OCI-LY1 (cell line): Measurements from ENCODE around the gene CALM3.

ENCODE experiments used
- H2AFZ ChIP-seq: fragments of 200-600 bp; sonication (generic), shearing (Covaris generic); 2 replicates; pipeline ENCODE4 v1.6.0; 2014; ENCODE audit warnings: antibody characterized with exemption, mild to moderate bottlenecking, low read length
- H3F3A ChIP-seq: fragments of 200-600 bp; sonication (generic), shearing (Covaris generic); 2 replicates; pipeline ENCODE4 v1.6.0; 2014; ENCODE audit warnings: mild to moderate bottlenecking, antibody characterized with exemption, low read length, moderate library complexity; ENCODE audit not compliant: insufficient read depth
- H3K27ac ChIP-seq: fragments of 200-600 bp; sonication (generic); 2 replicates; pipeline ENCODE4 v1.5.1; 2014; ENCODE audit warnings: low read length, mixed run types, mild to moderate bottlenecking, low read depth; ENCODE audit not compliant: poor library complexity, severe bottlenecking
- H3K27me3 ChIP-seq: fragments of 200-600 bp; sonication (generic); 2 replicates; pipeline ENCODE4 v1.6.0; 2014; ENCODE audit warnings: antibody characterized with exemption, mild to moderate bottlenecking, low read length, moderate library complexity; ENCODE audit not compliant: insufficient read depth
- H3K36me3 ChIP-seq: fragments of 200-600 bp; sonication (generic); 2 replicates; pipeline ENCODE4 v1.6.1; 2014; ENCODE audit warnings: mild to moderate bottlenecking, antibody characterized with exemption, low read length, moderate library complexity, mixed read lengths; ENCODE audit not compliant: insufficient read depth
- H3K4me1 ChIP-seq: fragments of 200-600 bp; sonication (generic); 2 replicates; pipeline ENCODE4 v1.5.1; 2014; ENCODE audit warnings: mild to moderate bottlenecking, low read length, moderate library complexity; ENCODE audit not compliant: insufficient read depth, severe bottlenecking
- H3K4me2 ChIP-seq: fragments of 200-600 bp; sonication (generic), shearing (Covaris generic); 2 replicates; pipeline ENCODE4 v1.6.1; 2014; ENCODE audit warnings: low read length
- H3K4me3 ChIP-seq: fragments of 200-600 bp; sonication (generic); 2 replicates; pipeline ENCODE4 v1.5.1; 2014; ENCODE audit warnings: low read length, low read depth, mild to moderate bottlenecking, mixed read lengths; ENCODE audit not compliant: poor library complexity, severe bottlenecking
- H3K79me2 ChIP-seq: fragments of 200-600 bp; shearing (Covaris generic); 2 replicates; pipeline ENCODE4 v1.6.1; 2016; ENCODE audit warnings: mixed run types, low read length, mixed read lengths; ENCODE audit not compliant: insufficient read depth
- H3K9ac ChIP-seq: fragments of 200-600 bp; sonication (generic), shearing (Covaris generic); 2 replicates; pipeline ENCODE4 v1.6.1; 2014; ENCODE audit warnings: mild to moderate bottlenecking, low read length, mixed read lengths
- H3K9me2 ChIP-seq: fragments of 200-600 bp; sonication (generic), shearing (Covaris generic); 2 replicates; pipeline ENCODE4 v1.6.1; 2014; ENCODE audit warnings: low read depth, mild to moderate bottlenecking, low read length, mixed read lengths
- H3K9me3 ChIP-seq: fragments of 200-600 bp; shearing (Covaris generic); 2 replicates; pipeline ENCODE4 v1.6.1; 2014; ENCODE audit warnings: low read length, mixed read lengths
- H4K20me1 ChIP-seq: fragments of 200-600 bp; sonication (generic), shearing (Covaris generic); 2 replicates; pipeline ENCODE4 v1.6.0; 2016; ENCODE audit warnings: mild to moderate bottlenecking, low read length; ENCODE audit not compliant: insufficient read depth
- CTCF ChIP-seq: fragments of 200-600 bp; sonication (generic), shearing (Covaris generic); IDR thresholded peaks from 2 replicates; pipeline ENCODE4 v1.5.1; 2017; ENCODE audit warnings: mild to moderate bottlenecking, antibody characterized with exemption, low read length, moderate library complexity, mixed read lengths
- EZH2 ChIP-seq: fragments of 200-600 bp; sonication (generic), shearing (Covaris generic); IDR thresholded peaks from 2 replicates; pipeline ENCODE4 v1.8.0; 2017; ENCODE audit warnings: borderline replicate concordance, mixed run types, mild to moderate bottlenecking, antibody characterized with exemption, low read length, moderate library complexity, mixed read lengths

Gene CALM3

GRCh38 chr19:46640656-46641055 lies 39.5 kb downstream of the CALM3 start:
- Histone ChIP-seq H4K20me1 (no peaks in the 10 kb centered on the region), H3K36me3 (no peaks in the 10 kb centered on the region), H3K4me1 (peaks cover 25% of the 10 kb centered on the region), H3K27ac (no peak overlapping the region), H3K9me2 (no peaks in the 10 kb centered on the region), H3F3A (peaks cover 4% of the 10 kb centered on the region; the same call in 1 of the 2 replicates), H3K4me3 (no peak overlapping the region), H3K27me3 (no peaks in the 10 kb centered on the region), H2AFZ (no peak overlapping the region), H3K9me3 (no peaks in the 10 kb centered on the region), H3K4me2 (no peak overlapping the region), H3K79me2 (no peaks in the 10 kb centered on the region), H3K9ac (no peak overlapping the region)
- TF ChIP-seq CTCF: no peak
- TF ChIP-seq EZH2: no peak

GRCh38 chr19:46644720-46645119 lies 43.6 kb downstream of the CALM3 start:
- Histone ChIP-seq H3K4me1 (peaks cover 2% of the 10 kb centered on the region), H3K4me2 (no peak overlapping the region), H3K9me2 (no peaks in the 10 kb centered on the region), H3K36me3 (no peaks in the 10 kb centered on the region), H3K9ac (no peak overlapping the region), H3K27me3 (no peaks in the 10 kb centered on the region), H2AFZ (no peak overlapping the region), H3K79me2 (no peaks in the 10 kb centered on the region), H3K4me3 (no peak overlapping the region), H3K27ac (no peak overlapping the region), H3F3A (no peaks in the 10 kb centered on the region), H3K9me3 (no peaks in the 10 kb centered on the region), H4K20me1 (no peaks in the 10 kb centered on the region)
- TF ChIP-seq EZH2 (no peak), CTCF (no peak)

GRCh38 chr19:46646402-46646801 lies 45.3 kb downstream of the CALM3 start:
- Histone ChIP-seq H4K20me1 (no peaks in the 10 kb centered on the region), H3K79me2 (no peaks in the 10 kb centered on the region), H3K9me2 (no peaks in the 10 kb centered on the region), H3K4me2 (no peak overlapping the region), H2AFZ (no peak overlapping the region), H3K36me3 (no peaks in the 10 kb centered on the region), H3K27ac (no peak overlapping the region), H3F3A (no peaks in the 10 kb centered on the region), H3K4me3 (no peak overlapping the region), H3K9ac (no peak overlapping the region), H3K4me1 (no peaks in the 10 kb centered on the region), H3K9me3 (no peaks in the 10 kb centered on the region), H3K27me3 (no peaks in the 10 kb centered on the region)
- TF ChIP-seq CTCF (no peak), EZH2 (no peak)
